VCaP (cell line): ENCODE results near the gene MYH14.

ENCODE experiments used
- H3K27ac ChIP-seq: fragments of 450-650 bp; 2 replicates; pipeline ENCODE4 v1.5.1; 2017
- CTCF ChIP-seq: fragments of 450-650 bp; conservative IDR thresholded peaks from 2 replicates; pipeline ENCODE4 v1.5.1; 2017; ENCODE audit warnings: mild to moderate bottlenecking, moderate library complexity

Gene MYH14

GRCh38 chr19:50249636-50250035 is 46.2 kb downstream of the MYH14 start:
- no peak overlapping the region for H3K27ac ChIP-seq
- no peak for TF ChIP-seq CTCF

GRCh38 chr19:50250450-50251136 is 47.2 kb downstream of the MYH14 start:
- TF ChIP-seq CTCF = no peak
- H3K27ac ChIP-seq = no peak overlapping the region

- TF ChIP-seq CTCF = peak; percentile 84
- no peak overlapping the region for H3K27ac ChIP-seq
Observed at GRCh38 chr19:50252111-50252886, 48.9 kb downstream of the MYH14 start.

GRCh38 chr19:50252887-50253268 is 49.5 kb downstream of the MYH14 start:
- no peak overlapping the region for H3K27ac ChIP-seq
- TF ChIP-seq CTCF = no peak

GRCh38 chr19:50255115-50255514 is 51.7 kb downstream of the MYH14 start:
- TF ChIP-seq CTCF = no peak
- no peak overlapping the region for H3K27ac ChIP-seq

GRCh38 chr19:50257141-50257540 is 53.7 kb downstream of the MYH14 start:
- TF ChIP-seq CTCF = no peak
- H3K27ac ChIP-seq = no peak overlapping the region

- peak; percentile 54 for TF ChIP-seq CTCF
- H3K27ac ChIP-seq = no peak overlapping the region
Observed at GRCh38 chr19:50258918-50259372, 55.5 kb downstream of the MYH14 start.
